Duodenal mucosa (tissue), 2 donors: Measurements from ENCODE around the gene LSMEM2.

Experiments
- H3K27ac ChIP-seq: one replicate; pipeline ENCODE4 v1.7.0; 2013; ENCODE audit warnings: low read depth, low read length
- H3K27me3 ChIP-seq, 2 donors: one replicate each; pipeline ENCODE4 v1.7.0; 2013; ENCODE audit warnings: low read length in 2 of 2, control low read depth in 1 of 2; ENCODE audit not compliant: insufficient read depth in 2 of 2, control insufficient read depth in 1 of 2
- H3K36me3 ChIP-seq, 2 donors: one replicate each; pipeline ENCODE4 v1.7.0; 2013; ENCODE audit warnings: low read length in 2 of 2, control low read depth in 1 of 2; ENCODE audit not compliant: insufficient read depth in 2 of 2, control insufficient read depth in 1 of 2
- H3K4me1 ChIP-seq, 2 donors: one replicate each; pipeline ENCODE4 v1.7.0; 2013; ENCODE audit warnings: low read length in 2 of 2, control low read depth in 1 of 2; ENCODE audit not compliant: insufficient read depth in 2 of 2, control insufficient read depth in 1 of 2
- H3K4me3 ChIP-seq, 2 donors: one replicate each; pipeline ENCODE4 v1.7.0; 2013; ENCODE audit warnings: low read length in 2 of 2, low read depth in 1 of 2
- H3K9ac ChIP-seq, 2 donors: one replicate each; pipeline ENCODE4 v1.7.0; 2013; ENCODE audit warnings: low read length in 2 of 2, low read depth in 1 of 2
- H3K9me3 ChIP-seq, 2 donors: one replicate each; pipeline ENCODE4 v1.7.0; 2013; ENCODE audit warnings: low read length in 2 of 2, control low read depth in 1 of 2; ENCODE audit not compliant: control insufficient read depth in 1 of 2

LSMEM2 gene

DNA sequence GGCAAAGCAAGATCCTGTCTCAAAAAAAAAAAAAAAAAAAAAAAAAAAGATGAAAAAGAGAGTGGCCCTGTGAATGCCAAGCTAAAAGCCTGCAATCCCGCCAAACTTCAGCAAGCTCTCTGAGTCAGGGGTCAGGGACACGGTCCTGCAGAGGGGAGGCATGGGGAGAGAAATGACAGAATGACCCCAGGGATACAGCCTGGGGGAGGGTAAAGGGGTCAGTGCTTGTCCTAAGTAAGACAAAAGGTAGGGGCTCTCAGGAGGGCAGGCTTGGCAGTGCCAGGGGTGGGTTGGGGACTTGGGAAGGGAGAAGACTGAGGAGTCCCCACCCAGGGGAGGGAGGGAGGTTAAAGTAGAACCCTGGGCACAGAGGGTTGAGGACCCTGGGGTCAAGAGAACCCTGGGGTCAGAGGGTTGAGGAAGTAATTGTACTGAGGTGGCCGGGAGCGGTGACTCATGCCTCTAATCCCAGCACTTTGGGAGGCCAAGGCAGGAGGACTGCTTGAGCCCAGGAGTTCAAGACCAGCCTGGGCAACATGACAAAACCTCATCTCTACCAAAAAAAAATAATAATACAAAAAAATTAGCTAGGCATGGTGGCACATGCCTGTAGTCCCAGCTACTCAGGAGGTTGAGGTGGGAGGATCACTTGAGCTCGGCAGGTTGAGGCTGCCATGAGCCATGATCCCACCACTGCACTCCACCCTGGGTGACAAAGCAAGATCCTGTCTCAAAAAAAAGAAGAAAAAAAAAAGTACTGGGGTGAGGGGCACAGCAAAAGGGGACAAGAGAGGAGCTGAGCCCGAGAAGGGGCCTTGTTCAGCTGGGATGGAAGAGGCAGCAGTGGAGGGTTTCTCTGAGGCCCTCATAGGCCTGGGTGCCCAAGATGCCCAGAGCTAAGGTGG is 15.2 kb upstream of the LSMEM2 start:
- Histone ChIP-seq H3K27ac (peak overlapping the region; percentile 54), H3K36me3 (no peaks in the 10 kb centered on the region), H3K9ac (peak overlapping the region in 1 of 2 donors; percentile 20), H3K27me3 (no peaks in the 10 kb centered on the region), H3K4me1 (peaks cover 56 to 58% of the 10 kb centered on the region in 2 donors), H3K4me3 (no peak overlapping the region), H3K9me3 (no peaks in the 10 kb centered on the region)

DNA sequence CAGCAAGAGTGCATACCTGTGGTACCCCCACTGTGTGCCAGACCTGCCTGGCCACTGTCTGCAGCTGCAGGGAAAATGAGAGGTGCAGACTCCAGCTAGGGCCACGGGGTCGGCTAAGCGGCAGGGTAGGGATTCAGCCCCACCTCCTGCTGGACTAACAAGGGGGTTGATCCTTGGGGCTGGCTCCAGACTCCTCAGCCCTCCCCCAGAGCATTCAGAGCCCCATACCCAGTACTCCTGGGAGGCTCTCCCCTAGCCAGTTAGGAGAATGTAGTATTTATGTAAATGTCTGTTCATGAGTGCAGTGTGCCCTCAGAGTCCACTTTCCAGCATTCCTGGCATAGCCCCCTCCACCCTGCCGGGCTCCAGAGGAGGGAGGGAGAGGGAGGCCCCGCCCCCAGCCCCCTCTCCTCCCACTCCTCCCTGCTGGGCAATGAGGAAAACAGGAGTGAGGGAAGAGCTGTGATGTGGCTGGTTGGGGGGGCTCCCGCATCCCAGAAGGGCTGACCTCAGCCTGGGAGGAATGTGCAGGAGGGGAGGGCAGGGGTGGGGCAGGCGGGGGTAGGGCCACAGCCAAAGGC is 14.4 kb upstream of the LSMEM2 start:
- peak overlapping the region; percentile 54 for H3K27ac ChIP-seq
- peak overlapping the region; percentile 20 to 26 for H3K9ac ChIP-seq
- H3K4me1 ChIP-seq, result peaks cover 58 to 59% of the 10 kb centered on the region in 2 donors
- H3K27me3 ChIP-seq, result no peaks in the 10 kb centered on the region
- H3K36me3 ChIP-seq, result no peaks in the 10 kb centered on the region
- no peak overlapping the region for H3K4me3 ChIP-seq
- H3K9me3 ChIP-seq, result no peaks in the 10 kb centered on the region

DNA sequence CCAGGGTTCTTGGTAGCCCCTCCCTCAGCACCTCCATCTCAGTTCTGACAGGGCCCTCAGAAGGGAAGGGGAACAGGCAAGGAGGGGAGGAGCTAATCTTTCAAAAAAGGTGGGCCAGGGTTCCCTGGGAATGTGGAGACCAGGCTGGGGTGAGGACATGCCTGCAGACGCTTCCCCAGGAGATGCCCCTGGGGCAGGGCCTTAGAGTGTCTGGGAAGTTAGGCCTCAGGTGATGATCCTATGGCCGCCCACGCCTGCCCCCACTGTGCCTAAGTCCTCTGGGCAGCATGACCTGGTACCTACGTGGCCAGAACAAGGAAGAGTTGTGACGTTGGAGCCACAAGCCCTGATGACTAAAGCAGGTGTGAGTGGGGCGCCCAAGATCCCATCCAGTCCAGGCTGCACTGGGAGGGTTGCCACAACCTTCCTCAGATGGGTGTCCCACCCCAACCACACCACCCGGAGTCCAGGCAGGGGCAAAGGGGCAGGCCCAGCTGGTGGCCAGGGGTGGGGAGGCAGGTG is 13.9 kb upstream of the LSMEM2 start:
- H3K36me3 ChIP-seq, result no peaks in the 10 kb centered on the region
- no peaks in the 10 kb centered on the region for H3K9me3 ChIP-seq
- H3K4me1 ChIP-seq, result peaks cover 54 to 60% of the 10 kb centered on the region in 2 donors
- no peak overlapping the region for H3K4me3 ChIP-seq
- no peaks in the 10 kb centered on the region for H3K27me3 ChIP-seq
- H3K9ac ChIP-seq, result peak overlapping the region; percentile 26 to 36
- H3K27ac ChIP-seq, result peak overlapping the region; percentile 82

DNA sequence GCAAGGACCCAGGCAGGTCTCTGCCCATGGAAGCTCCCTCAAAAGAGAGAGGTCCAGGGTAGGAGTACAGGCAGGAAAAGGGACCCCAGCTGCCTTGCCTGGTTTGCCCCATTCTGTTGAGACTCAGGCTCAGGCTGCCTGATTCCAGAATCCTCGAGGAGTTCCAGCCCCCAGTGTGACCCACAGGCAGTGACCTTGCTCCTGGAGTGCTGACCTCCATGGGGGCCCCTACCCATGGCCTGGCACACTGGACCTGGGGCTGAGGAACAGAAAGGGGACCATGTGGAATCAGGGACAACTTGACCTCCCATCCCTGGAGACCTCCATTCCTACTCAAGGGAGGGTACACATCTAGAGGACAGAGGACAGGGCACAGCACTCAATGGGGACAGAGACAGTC is 13.3 kb upstream of the LSMEM2 start:
- peak overlapping the region; percentile 82 for H3K27ac ChIP-seq
- H3K4me1 ChIP-seq, result peaks cover 55 to 63% of the 10 kb centered on the region in 2 donors
- H3K9me3 ChIP-seq, result no peaks in the 10 kb centered on the region
- peak overlapping the region in 1 of 2 donors; percentile 36 for H3K9ac ChIP-seq
- no peaks in the 10 kb centered on the region for H3K36me3 ChIP-seq
- no peak overlapping the region for H3K4me3 ChIP-seq
- H3K27me3 ChIP-seq, result no peaks in the 10 kb centered on the region

DNA sequence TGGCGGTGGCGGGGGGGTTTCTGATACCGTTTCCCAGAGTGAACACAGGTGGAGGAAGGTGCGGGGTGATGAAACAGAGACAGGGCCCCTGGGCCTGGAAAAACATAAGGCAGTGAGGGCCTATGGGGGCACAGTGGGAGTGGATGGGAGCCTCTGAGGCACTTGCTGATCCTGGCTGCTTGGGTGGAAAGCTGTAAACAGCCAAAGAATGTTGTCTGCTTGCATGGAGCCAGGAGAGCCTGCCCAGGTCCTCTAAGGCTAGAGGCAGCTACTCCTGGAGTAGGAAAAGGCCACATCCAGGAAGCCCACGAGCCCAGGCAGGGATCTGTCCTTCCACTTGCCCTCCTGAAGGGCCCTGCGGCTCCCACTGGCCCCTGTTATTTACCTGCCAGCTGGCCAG is 12.9 kb upstream of the LSMEM2 start:
- H3K27ac ChIP-seq, result peak overlapping the region; percentile 82
- peak overlapping the region in 1 of 2 donors; percentile 62 for H3K4me3 ChIP-seq
- H3K9me3 ChIP-seq, result no peaks in the 10 kb centered on the region
- H3K4me1 ChIP-seq, result peaks cover 55 to 63% of the 10 kb centered on the region in 2 donors
- no peaks in the 10 kb centered on the region for H3K36me3 ChIP-seq
- peak overlapping the region; percentile 43 to 91 for H3K9ac ChIP-seq
- no peaks in the 10 kb centered on the region for H3K27me3 ChIP-seq

DNA sequence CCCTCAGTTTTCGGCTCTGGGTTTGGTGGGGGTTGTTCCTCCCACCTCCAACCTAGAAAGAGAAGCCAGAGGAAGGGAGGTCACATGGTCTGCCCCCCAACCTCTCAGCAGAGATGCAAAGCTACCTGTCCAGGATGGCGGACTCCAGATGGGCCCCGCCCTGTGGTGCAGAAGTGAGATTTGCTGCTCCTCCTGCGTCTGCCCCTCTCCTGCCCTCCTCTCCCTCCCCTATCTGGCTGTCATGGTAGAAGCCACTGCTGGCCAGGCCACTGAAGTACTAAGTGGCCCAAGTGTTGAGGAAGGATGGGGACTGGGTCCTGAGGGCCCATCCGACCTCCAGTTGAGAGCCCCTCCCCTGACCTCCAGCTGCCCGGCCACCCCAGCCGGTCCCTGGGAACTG is 12.1 kb upstream of the LSMEM2 start:
- H3K9ac ChIP-seq, result peak overlapping the region; percentile 79 to 91
- H3K36me3 ChIP-seq, result no peaks in the 10 kb centered on the region
- peak overlapping the region; percentile 69 for H3K27ac ChIP-seq
- H3K9me3 ChIP-seq, result no peaks in the 10 kb centered on the region
- H3K4me1 ChIP-seq, result peaks cover 62 to 69% of the 10 kb centered on the region in 2 donors
- H3K4me3 ChIP-seq, result peak overlapping the region; percentile 62 to 67
- H3K27me3 ChIP-seq, result no peaks in the 10 kb centered on the region

DNA sequence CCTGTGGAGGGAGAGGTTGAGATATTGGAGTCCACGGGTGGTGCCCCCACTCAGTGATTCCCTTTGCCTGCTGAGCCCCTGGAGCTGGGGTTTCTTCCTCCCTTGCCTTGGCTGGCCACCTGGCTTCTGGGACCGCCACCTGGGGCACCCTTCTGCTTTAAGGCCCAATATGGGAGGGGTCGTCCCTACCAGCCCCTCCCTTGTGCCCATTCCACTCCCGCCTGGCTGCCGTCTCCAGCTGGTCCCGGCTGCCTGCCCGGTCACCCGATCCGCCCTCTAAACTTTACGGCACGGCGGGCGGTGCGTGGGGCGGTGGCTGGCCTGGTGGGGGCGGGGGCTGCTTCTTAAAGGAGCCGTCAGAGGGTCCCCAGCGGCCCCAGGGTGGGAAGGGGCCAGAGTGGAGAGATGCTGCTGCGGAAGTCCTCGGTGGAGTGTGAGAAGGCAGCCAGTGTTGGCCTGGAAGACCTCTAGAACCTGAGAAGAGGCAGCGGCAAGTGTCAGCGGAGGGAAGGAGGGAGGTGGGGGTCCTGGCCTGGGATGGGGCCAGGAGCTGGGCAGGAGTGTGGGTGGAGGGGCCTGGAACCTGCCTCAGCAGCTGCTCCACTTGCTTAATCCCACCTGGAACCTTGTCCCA is 11.5 kb upstream of the LSMEM2 start:
- Histone ChIP-seq H3K27me3 (no peaks in the 10 kb centered on the region), H3K4me1 (peaks cover 64 to 73% of the 10 kb centered on the region in 2 donors), H3K9me3 (no peaks in the 10 kb centered on the region), H3K4me3 (peak overlapping the region; percentile 67 to 74), H3K9ac (peak overlapping the region; percentile 79 to 91), H3K27ac (peak overlapping the region; percentile 69), H3K36me3 (no peaks in the 10 kb centered on the region)

DNA sequence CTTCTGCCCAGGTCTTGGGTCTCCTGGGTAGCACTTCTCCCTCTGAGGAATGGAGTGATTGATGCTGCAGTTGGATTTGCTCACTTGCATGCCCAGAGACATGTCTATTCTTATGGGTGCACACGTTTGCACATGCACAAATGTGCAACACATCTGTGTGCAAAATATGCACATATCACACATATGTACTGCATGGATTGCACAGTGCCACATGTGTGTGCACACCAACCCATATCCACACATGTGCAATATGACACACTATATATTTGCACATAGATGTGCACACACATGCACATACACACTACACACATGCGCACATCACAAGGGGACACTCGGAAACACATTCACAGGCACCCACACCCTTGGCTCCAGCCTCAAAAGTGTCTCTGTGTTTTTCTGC is 10.6 kb upstream of the LSMEM2 start:
- Histone ChIP-seq H3K27me3 (no peaks in the 10 kb centered on the region), H3K4me3 (peak overlapping the region; percentile 10 to 74), H3K9me3 (no peaks in the 10 kb centered on the region), H3K4me1 (peaks cover 68 to 77% of the 10 kb centered on the region in 2 donors), H3K36me3 (no peaks in the 10 kb centered on the region), H3K9ac (peak overlapping the region; percentile 66 to 91), H3K27ac (peak overlapping the region; percentile 69)

DNA sequence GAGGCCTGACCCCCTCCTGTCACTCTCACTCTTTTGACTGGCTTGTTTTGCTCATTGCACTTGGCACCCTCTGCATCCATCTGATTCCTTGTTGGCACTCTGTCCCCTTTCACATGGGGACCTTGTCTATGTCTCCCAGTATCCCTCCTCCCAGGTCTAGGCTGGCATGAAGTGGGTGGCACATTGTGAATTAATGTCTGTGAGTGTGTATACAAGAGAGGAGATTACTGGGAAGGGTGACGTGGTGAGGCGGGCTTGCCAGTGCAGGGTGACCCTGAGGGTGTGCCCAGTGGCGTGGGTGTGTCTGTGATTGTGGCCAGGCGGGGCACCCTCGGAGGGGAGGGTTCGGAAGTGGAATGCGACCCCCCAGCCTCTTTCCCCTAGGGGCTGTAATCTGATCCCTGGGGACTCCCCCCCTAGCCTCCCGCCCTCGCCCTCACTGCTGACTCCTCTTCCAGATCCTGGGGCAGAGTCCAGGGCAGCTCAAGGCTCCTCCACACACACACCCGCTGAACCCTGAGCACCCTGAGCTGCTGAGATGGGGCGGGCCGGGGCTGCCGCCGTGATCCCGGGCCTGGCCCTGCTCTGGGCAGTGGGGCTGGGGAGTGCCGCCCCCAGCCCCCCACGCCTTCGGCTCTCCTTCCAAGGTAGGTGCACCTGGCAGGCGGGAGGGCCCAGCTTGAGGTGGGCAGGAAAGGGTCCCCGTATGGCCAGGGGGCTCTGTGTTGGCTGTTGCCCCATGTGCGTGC is 10.0 kb upstream of the LSMEM2 start, which contains the start of gene SEMA3B:
TSS of gene SEMA3B (plus strand) at position 445 of the 749 bp plus-strand sequence. CDS start at position 539, 94 bp downstream.
- Histone ChIP-seq H3K4me3 (peak within 1 kb of the TSS; percentile 69 to 74), H3K9ac (peak within 1 kb of the TSS; percentile 91 to 96), H3K27me3 (no peaks in the 10 kb centered on the region), H3K4me1 (peaks cover 72 to 83% of the 10 kb centered on the region in 2 donors), H3K36me3 (no peaks in the 10 kb centered on the region), H3K9me3 (no peaks in the 10 kb centered on the region), H3K27ac (peak within 1 kb of the TSS; percentile 69)
